ENCODE results near the gene MYO3B.

DNA sequence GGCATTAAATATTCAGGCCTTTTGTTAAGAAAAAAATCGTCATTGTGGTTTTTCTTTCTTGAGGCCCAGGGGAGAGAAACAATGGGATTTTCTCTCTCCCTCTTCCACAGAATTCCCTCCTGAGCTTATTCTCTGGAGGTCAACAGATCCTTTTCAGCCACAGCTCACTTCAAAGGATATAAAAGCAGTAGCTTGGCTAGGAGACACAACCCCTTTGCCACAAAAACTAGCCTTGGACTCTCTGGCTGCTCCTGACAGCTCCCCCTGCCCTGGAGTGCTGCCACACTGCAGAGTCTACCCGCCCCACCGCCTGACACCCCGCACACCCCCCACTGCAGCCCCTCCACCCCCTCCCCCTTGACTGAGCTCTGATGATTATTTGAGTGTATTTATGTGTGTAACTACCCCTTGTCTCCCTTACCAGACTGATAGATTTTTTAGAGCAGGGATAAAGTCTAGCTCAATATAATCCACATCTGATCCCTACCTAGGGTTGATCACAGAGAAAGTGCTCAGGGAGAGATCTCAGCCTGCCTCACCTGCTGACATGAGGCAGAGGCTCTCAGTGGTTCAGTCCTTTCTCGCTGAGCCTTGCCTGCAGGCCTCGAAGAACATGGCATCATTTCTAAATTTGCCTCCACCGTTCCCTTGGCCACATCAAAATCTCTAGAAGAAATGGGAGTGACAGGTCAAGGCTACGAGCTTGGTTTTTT, 405.0 kb downstream of the MYO3B start:
- TF ChIP-seq SUZ12 (IDR thresholded peaks at IDR 0.05) = no peak
- no peak for TF ChIP-seq FOXK2 (IDR thresholded peaks at IDR 0.05)
- no peak for TF ChIP-seq FOXA1 (IDR thresholded peaks at IDR 0.05)
- no peak for TF ChIP-seq SP1 (IDR thresholded peaks at IDR 0.05)
- no peak for TF ChIP-seq ARNT (IDR thresholded peaks at IDR 0.05)
- no peak for TF ChIP-seq BHLHE40 (IDR thresholded peaks at IDR 0.05; ENCODE audit: borderline replicate concordance)
- TF ChIP-seq CTBP1 (IDR thresholded peaks at IDR 0.05; ENCODE audit: borderline replicate concordance) = no peak
- no peak for TF ChIP-seq ZNF384 (IDR thresholded peaks at IDR 0.05)
